CD4-positive, alpha-beta T cell (primary cell): ENCODE data around the gene SLC37A1. TPM values are rescaled to one million over a fixed set of nuclear protein-coding genes. Genes with fewer than 3 reads are reported as not detected.

Experiments
- ATAC-seq: fragments of 200-7000 bp; cut with Tn5 transposase; one replicate; pipeline ENCODE4 v1.10.0; 2022; ENCODE audit warnings: mild to moderate bottlenecking; ENCODE audit not compliant: poor library complexity
- CTCF ChIA-PET: fragments of 350-600 bp; sonication (Branson Sonifier 250); formaldehyde crosslinking; loops from one replicate; lab custom pipeline; 2021; ENCODE audit warnings: antibody characterized with exemption, inconsistent platforms; lab: Charles Lee
- POLR2A ChIA-PET: fragments of 350-600 bp; sonication (Branson Sonifier 250); formaldehyde crosslinking; loops from one replicate; lab custom pipeline; 2021; ENCODE audit warnings: antibody characterized with exemption, inconsistent platforms; lab: Charles Lee
- DNase-seq, 14 experiments: peaks; one replicate each; pipeline ENCODE4 v3.0.0-alpha.2; 2013 to 2020; ENCODE audit warnings: mixed read lengths in 2 of 14
- H3K27ac ChIP-seq, 2 donors: one replicate each; pipeline versions ENCODE4 v1.5.1 to v1.7.0; 2013; ENCODE audit warnings: low read length in 2 of 2, low read depth in 1 of 2, mild to moderate bottlenecking in 1 of 2
- H3K27me3 ChIP-seq, 2 experiments: 1 replicate in 1 of 2; 2 replicates in 1 of 2; pipeline versions ENCODE4 v1.6.1 to v1.7.0; 2013; ENCODE audit warnings: low read length in 2 of 2, control low read depth in 1 of 2, mild to moderate bottlenecking in 1 of 2, moderate library complexity in 1 of 2; ENCODE audit not compliant: insufficient read depth in 2 of 2, control insufficient read depth in 1 of 2
- H3K36me3 ChIP-seq: one replicate; pipeline ENCODE4 v1.6.1; 2013; ENCODE audit warnings: low read length, control low read depth; ENCODE audit not compliant: insufficient read depth
- H3K4me1 ChIP-seq: one replicate; pipeline ENCODE4 v1.6.1; 2013; ENCODE audit warnings: low read length, control low read depth; ENCODE audit not compliant: insufficient read depth
- H3K4me3 ChIP-seq: one replicate; pipeline ENCODE4 v1.5.1; 2013; ENCODE audit warnings: mild to moderate bottlenecking, low read length, moderate library complexity
- H3K9me3 ChIP-seq, 2 experiments: 1 replicate in 1 of 2; 2 replicates in 1 of 2; pipeline versions ENCODE4 v1.6.1 to v1.7.0; 2013; ENCODE audit warnings: low read length in 2 of 2, mild to moderate bottlenecking in 2 of 2, control low read depth in 1 of 2, moderate library complexity in 1 of 2; ENCODE audit not compliant: control insufficient read depth in 1 of 2, insufficient read depth in 1 of 2
- H3K27ac Mint-ChIP-seq: one replicate; pipeline ENCODE4 v1.8.0; 2020; ENCODE audit warnings: mixed read lengths
- H3K27me3 Mint-ChIP-seq: one replicate; pipeline ENCODE4 v1.8.0; 2021; ENCODE audit warnings: mixed read lengths
- H3K36me3 Mint-ChIP-seq: one replicate; pipeline ENCODE4 v1.8.0; 2021; ENCODE audit warnings: low read depth, mixed read lengths
- H3K4me1 Mint-ChIP-seq: one replicate; pipeline ENCODE4 v1.8.0; 2021; ENCODE audit warnings: low read depth, mixed read lengths
- H3K4me3 Mint-ChIP-seq: one replicate; pipeline ENCODE4 v1.8.0; 2020; ENCODE audit warnings: mild to moderate bottlenecking, mixed read lengths
- H3K9me3 Mint-ChIP-seq: one replicate; pipeline ENCODE4 v1.8.0; 2020; ENCODE audit warnings: mixed read lengths
- CTCF ChIP-seq: fragments of 200-600 bp; IDR thresholded peaks from one replicate; pipeline ENCODE4 v1.8.0; 2022; ENCODE audit warnings: antibody characterized with exemption, mild to moderate bottlenecking
- intact Hi-C, 2 experiments: fragments of 100-400 bp; cut with DNase I in 1 of 2; cut with micrococcal nuclease in 1 of 2; formaldehyde crosslinking; loops; one replicate each; pipeline versions ENCODE4 v1.15.1 to v1.9.0; 2023 to 2025; cut with DNase I, micrococcal nuclease
- total RNA-seq, 174 experiments: library from RNA in 2 of 174; stranded (reverse) in 2 of 174; gene quantifications; one replicate each; pipeline ENCODE4 v1.2.3 and lab custom pipeline; 2021 to 2026

Gene SLC37A1
- total RNA-seq, 2 experiments from 2014 or later: 16.4 to 16.7 TPM

- H3K36me3 Mint-ChIP-seq: no peaks in the 10 kb centered on the region
- Histone ChIP-seq H3K27me3 (no peaks in the 10 kb centered on the region), H3K27ac (no peak overlapping the region), H3K4me3 (no peak overlapping the region), H3K36me3 (no peaks in the 10 kb centered on the region), H3K9me3 (no peaks in the 10 kb centered on the region), H3K4me1 (peaks cover 10% of the 10 kb centered on the region)
- no peak for ATAC-seq
- no peak overlapping the region for H3K4me3 Mint-ChIP-seq
- H3K27ac Mint-ChIP-seq: no peak overlapping the region
- no peaks in the 10 kb centered on the region for H3K4me1 Mint-ChIP-seq
- TF ChIP-seq CTCF: no peak
- intact Hi-C loops: no loop called here
- H3K27me3 Mint-ChIP-seq: no peaks in the 10 kb centered on the region
- DNase-seq: no peak
- no peaks in the 10 kb centered on the region for H3K9me3 Mint-ChIP-seq
- CTCF ChIA-PET: no interaction called here
- POLR2A ChIA-PET: interaction anchor here (0.7 kb wide), 1 partner anchor 60 kb away, joined by 4 read pairs; no protein-coding TSS in a partner anchor
Observed at GRCh38 chr21:42621166-42621818, 107.6 kb downstream of the SLC37A1 start.

- Mint-ChIP-seq H3K4me1 (no peaks in the 10 kb centered on the region), H3K27ac (no peak overlapping the region), H3K4me3 (no peak overlapping the region), H3K36me3 (no peaks in the 10 kb centered on the region), H3K9me3 (no peaks in the 10 kb centered on the region), H3K27me3 (no peaks in the 10 kb centered on the region)
- ATAC-seq (no peak), DNase-seq (no peak)
- H3K9me3 ChIP-seq: no peaks in the 10 kb centered on the region
- no peak overlapping the region for H3K4me3 ChIP-seq
- H3K27me3 ChIP-seq: no peaks in the 10 kb centered on the region
- H3K27ac ChIP-seq: no peak overlapping the region
- peaks cover 5% of the 10 kb centered on the region for H3K4me1 ChIP-seq
- H3K36me3 ChIP-seq: no peaks in the 10 kb centered on the region
- ChIA-PET CTCF (no interaction called here), POLR2A (no interaction called here)
- no peak for TF ChIP-seq CTCF
- intact Hi-C loops: no loop called here
Observed at GRCh38 chr21:42621819-42622177, 108.1 kb downstream of the SLC37A1 start.

- no peak overlapping the region for H3K27ac ChIP-seq
- DNase-seq (no peak), ATAC-seq (no peak)
- H3K27me3 Mint-ChIP-seq: no peaks in the 10 kb centered on the region
- H3K4me1 ChIP-seq: peaks cover under 1% of the 10 kb centered on the region
- no peaks in the 10 kb centered on the region for H3K36me3 ChIP-seq
- POLR2A ChIA-PET: no interaction called here
- no peaks in the 10 kb centered on the region for H3K27me3 ChIP-seq
- H3K4me3 Mint-ChIP-seq: no peak overlapping the region
- intact Hi-C loops: no loop called here
- H3K27ac Mint-ChIP-seq: no peak overlapping the region
- CTCF ChIA-PET: no interaction called here
- H3K9me3 ChIP-seq: no peaks in the 10 kb centered on the region
- no peaks in the 10 kb centered on the region for H3K36me3 Mint-ChIP-seq
- no peak for TF ChIP-seq CTCF
- H3K9me3 Mint-ChIP-seq: no peaks in the 10 kb centered on the region
- no peak overlapping the region for H3K4me3 ChIP-seq
- H3K4me1 Mint-ChIP-seq: no peaks in the 10 kb centered on the region
Observed at GRCh38 chr21:42622284-42622683, 108.6 kb downstream of the SLC37A1 start.
